ENCODE measurements around the gene CPEB4. TPM values are rescaled to one million over a fixed set of nuclear protein-coding genes. Genes with fewer than 3 reads are reported as not detected.

Gene CPEB4
- total RNA-seq, 4 donors from 2014 or later = 20.1 to 26.6 (median 24.2) TPM

DNA sequence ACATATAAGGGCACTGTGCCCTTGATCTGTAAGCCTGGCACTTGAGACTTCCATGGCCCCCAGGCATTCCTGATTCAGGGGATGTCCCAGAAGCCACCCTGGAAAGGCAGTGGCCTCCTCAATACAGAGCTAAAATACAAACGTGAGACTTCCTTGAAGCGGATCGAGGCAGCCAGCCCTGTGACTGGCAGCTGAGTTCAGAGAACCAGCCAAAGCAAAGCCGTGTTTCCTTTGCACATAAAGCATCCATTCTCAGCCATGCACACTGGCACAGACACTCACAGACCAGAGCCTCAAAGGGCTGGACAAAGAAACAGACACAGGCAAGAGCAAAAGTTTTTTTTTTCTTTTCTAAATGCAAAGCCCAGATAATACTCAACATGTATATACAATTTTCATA is 18.8 kb upstream of the CPEB4 start:
- H3K4me3 ChIP-seq = no peak overlapping the region
- H3K9me3 ChIP-seq = peaks cover 0 to 13% (median 0%) of the 10 kb centered on the region in 4 donors
- no peaks in the 10 kb centered on the region for H3K36me3 ChIP-seq
- no peak for DNase-seq (ENCODE audit: low spot score in 2 of 2)
- no peak for TF ChIP-seq EP300 (IDR thresholded peaks at IDR 0.05)
- no peak for TF ChIP-seq POLR2A (IDR thresholded peaks at IDR 0.05)
- TF ChIP-seq, protein P1, sequence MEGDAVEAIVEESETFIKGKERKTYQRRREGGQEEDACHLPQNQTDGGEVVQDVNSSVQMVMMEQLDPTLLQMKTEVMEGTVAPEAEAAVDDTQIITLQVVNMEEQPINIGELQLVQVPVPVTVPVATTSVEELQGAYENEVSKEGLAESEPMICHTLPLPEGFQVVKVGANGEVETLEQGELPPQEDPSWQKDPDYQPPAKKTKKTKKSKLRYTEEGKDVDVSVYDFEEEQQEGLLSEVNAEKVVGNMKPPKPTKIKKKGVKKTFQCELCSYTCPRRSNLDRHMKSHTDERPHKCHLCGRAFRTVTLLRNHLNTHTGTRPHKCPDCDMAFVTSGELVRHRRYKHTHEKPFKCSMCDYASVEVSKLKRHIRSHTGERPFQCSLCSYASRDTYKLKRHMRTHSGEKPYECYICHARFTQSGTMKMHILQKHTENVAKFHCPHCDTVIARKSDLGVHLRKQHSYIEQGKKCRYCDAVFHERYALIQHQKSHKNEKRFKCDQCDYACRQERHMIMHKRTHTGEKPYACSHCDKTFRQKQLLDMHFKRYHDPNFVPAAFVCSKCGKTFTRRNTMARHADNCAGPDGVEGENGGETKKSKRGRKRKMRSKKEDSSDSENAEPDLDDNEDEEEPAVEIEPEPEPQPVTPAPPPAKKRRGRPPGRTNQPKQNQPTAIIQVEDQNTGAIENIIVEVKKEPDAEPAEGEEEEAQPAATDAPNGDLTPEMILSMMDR (IDR thresholded peaks at IDR 0.05) = no peak
- 32% methylated on average over 4 of the region's 4 CpGs for WGBS, 2 donors
- H3K4me1 ChIP-seq = peaks cover 0 to 5% (median 0%) of the 10 kb centered on the region in 4 donors
- no peaks in the 10 kb centered on the region for H3K27me3 ChIP-seq
- H3K27ac ChIP-seq = no peak overlapping the region

DNA sequence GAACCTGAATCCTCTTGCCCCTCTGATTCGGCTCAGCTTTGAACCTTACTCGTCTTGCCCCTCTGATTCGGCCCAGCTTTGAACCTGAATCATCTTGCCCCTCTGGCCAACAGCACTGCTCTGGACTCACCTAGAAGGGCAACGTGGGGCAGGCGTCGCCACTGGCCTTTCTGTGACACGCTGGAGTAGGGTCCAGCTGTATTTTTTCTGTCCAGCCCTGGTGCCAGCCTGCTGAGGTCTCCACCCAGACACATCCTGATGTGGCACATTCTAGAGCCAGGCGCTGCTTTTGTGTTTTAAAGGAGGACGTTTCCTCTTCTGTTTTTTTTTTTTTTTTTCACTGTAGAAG is 15.2 kb upstream of the CPEB4 start:
- peak in 1 of 2 donors; percentile 7 for TF ChIP-seq EP300 (IDR thresholded peaks at IDR 0.05)
- TF ChIP-seq, protein P1 (IDR thresholded peaks at IDR 0.05) = no peak
- no peak for TF ChIP-seq POLR2A (IDR thresholded peaks at IDR 0.05)
- Histone ChIP-seq H3K36me3 (no peaks in the 10 kb centered on the region), H3K4me3 (no peak overlapping the region), H3K9me3 (peaks cover 0 to 3% (median 0%) of the 10 kb centered on the region in 4 donors), H3K27ac (peak overlapping the region in 2 of 4 donors; percentile 16 to 41), H3K27me3 (no peaks in the 10 kb centered on the region), H3K4me1 (no peaks in the 10 kb centered on the region)
- 72 to 77% methylated on average over 9 of the region's 9 CpGs for WGBS, 2 donors
- no peak for DNase-seq (ENCODE audit: low spot score in 2 of 2)

DNA sequence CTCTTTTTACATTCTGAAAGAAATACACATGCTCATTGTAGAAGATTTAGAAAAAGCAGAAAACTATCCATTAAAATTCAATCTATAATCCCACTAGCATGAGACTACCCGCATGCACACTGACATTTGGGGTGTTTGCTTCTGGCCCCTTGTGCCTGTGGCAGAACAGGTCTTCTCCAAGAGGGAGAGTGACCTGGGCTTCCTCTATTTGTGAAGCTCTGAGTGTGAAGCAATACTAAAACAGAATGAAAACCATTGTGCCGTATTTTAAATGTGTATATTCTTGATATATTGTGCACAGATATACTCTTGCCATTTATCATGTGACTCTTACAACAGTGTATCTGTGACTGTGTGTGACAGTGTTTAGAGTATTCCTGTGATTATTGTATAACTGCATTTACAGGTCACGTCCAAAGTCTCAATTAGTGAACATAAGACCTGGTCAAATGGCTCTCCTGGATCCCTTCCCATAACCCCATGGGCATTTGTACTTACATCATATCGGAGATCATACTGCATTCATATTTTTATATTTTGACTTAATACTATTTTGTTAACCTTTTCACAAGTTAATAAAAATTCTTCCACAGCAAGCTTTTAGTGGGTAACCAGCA is 14.7 kb upstream of the CPEB4 start:
- H3K27me3 ChIP-seq = no peaks in the 10 kb centered on the region
- no peak for TF ChIP-seq POLR2A (IDR thresholded peaks at IDR 0.05)
- TF ChIP-seq, protein P1 (IDR thresholded peaks at IDR 0.05) = no peak
- TF ChIP-seq EP300 (IDR thresholded peaks at IDR 0.05) = no peak
- no peak overlapping the region for H3K4me3 ChIP-seq
- peaks cover 0 to 2% (median 0%) of the 10 kb centered on the region in 4 donors for H3K9me3 ChIP-seq
- no peak overlapping the region for H3K27ac ChIP-seq
- H3K4me1 ChIP-seq = no peaks in the 10 kb centered on the region
- DNase-seq (ENCODE audit: low spot score in 2 of 2) = no peak
- WGBS, 2 donors = 88 to 94% methylated on average over 4 of the region's 4 CpGs
- no peaks in the 10 kb centered on the region for H3K36me3 ChIP-seq

DNA sequence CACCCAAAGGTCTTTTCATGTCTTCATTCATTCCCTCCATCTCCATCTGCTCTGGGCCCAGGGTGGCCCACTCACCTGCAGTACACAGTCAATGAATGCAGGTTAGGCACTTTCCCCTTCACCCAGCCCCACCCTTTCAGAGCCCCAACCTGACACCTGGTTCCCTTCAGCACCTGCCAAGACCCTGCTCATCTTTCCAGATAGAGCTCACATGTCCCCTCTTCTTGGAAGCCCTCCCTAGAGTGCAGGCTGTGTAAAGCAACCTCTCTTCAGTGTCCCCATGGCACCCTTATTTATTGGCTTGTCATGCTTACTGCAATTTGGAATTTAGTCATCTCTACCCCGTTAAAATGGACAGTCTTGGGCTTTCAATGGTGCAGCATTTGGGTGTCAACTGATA is 13.0 kb upstream of the CPEB4 start:
- WGBS, 2 donors = 84 to 93% methylated on average over 1 of the region's 1 CpG
- no peaks in the 10 kb centered on the region for H3K4me1 ChIP-seq
- no peak overlapping the region for H3K27ac ChIP-seq
- H3K36me3 ChIP-seq = no peaks in the 10 kb centered on the region
- DNase-seq (ENCODE audit: low spot score in 2 of 2) = no peak
- no peak overlapping the region for H3K4me3 ChIP-seq
- no peaks in the 10 kb centered on the region for H3K27me3 ChIP-seq
- TF ChIP-seq POLR2A (IDR thresholded peaks at IDR 0.05) = no peak
- no peak for TF ChIP-seq EP300 (IDR thresholded peaks at IDR 0.05)
- TF ChIP-seq, protein P1 (IDR thresholded peaks at IDR 0.05) = no peak
- peaks cover 0 to 2% (median 0%) of the 10 kb centered on the region in 4 donors for H3K9me3 ChIP-seq

DNA sequence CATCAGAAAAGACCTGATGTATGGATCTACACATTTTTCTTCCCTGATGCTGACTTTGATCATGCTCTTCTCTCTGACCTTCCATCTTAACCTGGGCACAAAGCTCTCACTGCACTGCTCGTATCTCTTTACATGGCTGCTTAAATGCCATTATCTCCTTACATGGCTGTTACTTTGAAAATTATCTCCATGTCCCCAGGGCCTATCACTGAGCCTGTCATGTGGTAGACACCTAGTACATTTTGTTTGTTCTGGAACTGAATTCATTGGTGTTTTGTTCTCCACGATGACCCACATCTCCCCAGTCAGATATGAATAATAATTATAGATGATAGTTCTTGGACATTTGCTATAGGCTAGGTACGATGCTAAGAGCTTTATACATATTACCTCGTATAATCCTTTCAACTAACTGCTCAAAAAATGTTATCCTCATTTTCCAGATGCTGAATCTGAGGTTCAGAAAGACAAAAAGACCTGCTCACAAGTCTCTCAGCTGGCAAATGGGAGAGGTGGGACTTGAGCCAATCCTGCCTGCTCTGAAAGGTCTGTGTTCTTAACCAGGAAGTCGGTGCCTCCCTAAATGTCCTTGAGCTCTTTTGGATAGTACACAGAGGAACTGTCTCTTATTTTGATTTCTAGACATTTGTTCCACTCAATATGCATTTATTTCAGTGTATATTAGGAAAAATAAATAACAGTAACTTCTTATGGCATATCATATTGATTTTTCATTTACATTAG is 9.8 kb upstream of the CPEB4 start:
- no peak overlapping the region for H3K27ac ChIP-seq
- DNase-seq (ENCODE audit: low spot score in 2 of 2) = no peak

More for the DNA sequence above, 9.8 kb upstream of the CPEB4 start:
- Histone ChIP-seq H3K27me3 (no peaks in the 10 kb centered on the region), H3K4me3 (no peak overlapping the region), H3K9me3 (peaks cover 0 to 4% (median 0%) of the 10 kb centered on the region in 4 donors), H3K36me3 (no peaks in the 10 kb centered on the region), H3K4me1 (no peaks in the 10 kb centered on the region)
- TF ChIP-seq EP300 (IDR thresholded peaks at IDR 0.05) = no peak
- no peak for TF ChIP-seq POLR2A (IDR thresholded peaks at IDR 0.05)
- TF ChIP-seq, protein P1 (IDR thresholded peaks at IDR 0.05) = no peak
- WGBS, 2 donors = 72% methylated on average over 5 of the region's 5 CpGs

All from tibial nerve (tissue), 4 donors.